HG03575 (cell line): ENCODE data around the gene CPB1.
"Not testable (repeated sequence)": the region's sequence is repeated elsewhere in the genome, so short reads cannot be mapped to it uniquely, and the experiment has no call there.

Experiments
- ATAC-seq: cut with Tn5 transposase; IDR thresholded peaks from one replicate; pipeline ENCODE4 v1.9.1; 2021; ENCODE audit not compliant: unreplicated experiment, insufficient number of reproducible peaks, low FRiP score; ENCODE audit errors: extremely low read depth

CPB1 gene

GRCh38 chr3:148827585-148827984 is at the start of gene CPB1:
Gene CPB1 (plus strand): TSS chr3:148827811. CDS start chr3:148827824, 13 bp downstream.
- ATAC-seq, result no peak

- no peak for ATAC-seq
These were observed 48.7 kb upstream of the CPB1 start for GRCh38 chr3:148778926-148779325.

- ATAC-seq, result not testable (repeated sequence)
These were observed 42.6 kb upstream of the CPB1 start for GRCh38 chr3:148785026-148785425.

GRCh38 chr3:148786159-148786558 is 41.5 kb upstream of the CPB1 start:
- not testable (repeated sequence) for ATAC-seq

GRCh38 chr3:148789146-148789545 is 38.5 kb upstream of the CPB1 start:
- ATAC-seq, result no peak

- ATAC-seq, result no peak
These were observed 37.7 kb upstream of the CPB1 start for GRCh38 chr3:148789906-148790305.

GRCh38 chr3:148790370-148790769 is 37.2 kb upstream of the CPB1 start:
- no peak for ATAC-seq

- no peak for ATAC-seq
These were observed 36.5 kb upstream of the CPB1 start for GRCh38 chr3:148790851-148791735.

GRCh38 chr3:148791920-148792319 is 35.7 kb upstream of the CPB1 start:
- ATAC-seq, result no peak

GRCh38 chr3:148792516-148792915 is 35.1 kb upstream of the CPB1 start:
- ATAC-seq, result no peak

GRCh38 chr3:148796799-148797198 is 30.8 kb upstream of the CPB1 start:
- no peak for ATAC-seq

GRCh38 chr3:148797795-148798194 is 29.8 kb upstream of the CPB1 start:
- no peak for ATAC-seq

- no peak for ATAC-seq
These were observed 27.2 kb upstream of the CPB1 start for GRCh38 chr3:148800414-148800813.

GRCh38 chr3:148809835-148810234 is 17.8 kb upstream of the CPB1 start:
- no peak for ATAC-seq

GRCh38 chr3:148815316-148816110 is 12.1 kb upstream of the CPB1 start:
- ATAC-seq, result no peak

- ATAC-seq, result no peak
These were observed 11.2 kb upstream of the CPB1 start for GRCh38 chr3:148816427-148816826.

- ATAC-seq, result no peak
These were observed 10.6 kb upstream of the CPB1 start for GRCh38 chr3:148816981-148817525.

GRCh38 chr3:148820361-148821245 is 7.0 kb upstream of the CPB1 start:
- ATAC-seq, result no peak

- no peak for ATAC-seq
These were observed 4.6 kb upstream of the CPB1 start for GRCh38 chr3:148823026-148823425.
